Muscle of leg (tissue), 11 donors: Measurements from ENCODE around the gene POLA2. TPM values are rescaled to one million over a fixed set of nuclear protein-coding genes. Genes with fewer than 3 reads are reported as not detected.
"Not testable (repeated sequence)": the region's sequence is repeated elsewhere in the genome, so short reads cannot be mapped to it uniquely, and the experiment has no call there.

Experiments
- DNase-seq: peaks from one replicate; pipeline ENCODE4 v3.0.0; 2013
- H3K27ac ChIP-seq: one replicate; pipeline ENCODE4 v1.5.1; 2013; ENCODE audit warnings: mild to moderate bottlenecking, low read length, control low read depth
- H3K27me3 ChIP-seq: one replicate; pipeline ENCODE4 v1.6.1; 2013; ENCODE audit warnings: low read length; ENCODE audit not compliant: control insufficient read depth, insufficient read depth
- H3K36me3 ChIP-seq: one replicate; pipeline ENCODE4 v1.6.1; 2013; ENCODE audit warnings: low read length; ENCODE audit not compliant: control insufficient read depth, insufficient read depth
- H3K4me1 ChIP-seq: one replicate; pipeline ENCODE4 v1.6.1; 2013; ENCODE audit warnings: low read length; ENCODE audit not compliant: control insufficient read depth, insufficient read depth
- H3K4me3 ChIP-seq: one replicate; pipeline ENCODE4 v1.5.1; 2013; ENCODE audit warnings: low read length, control low read depth
- H3K9me3 ChIP-seq: replicated peaks from 2 replicates; pipeline ENCODE4 v1.6.1; 2013; ENCODE audit warnings: low read depth, low read length; ENCODE audit not compliant: control insufficient read depth
- WGBS: methylation state at CpG from one replicate; pipeline ENCODE4 v1.1.5; 2013; ENCODE audit warnings: missing lambda C conversion rate; ENCODE audit not compliant: insufficient coverage; 5-methylcytosine and 5-hydroxymethylcytosine counted together
- polyA plus RNA-seq, 8 donors: library from polyadenylated mRNA; unstranded; fragments of 120-200 nt; gene quantifications; one replicate each; pipeline versions ENCODE4 v1.2.1 to v1.2.3, GENCODE V29; 2013; ENCODE audit warnings: inconsistent platforms in 1 of 8, low replicate concordance in 1 of 8; ENCODE audit not compliant: insufficient read length in 8 of 8, insufficient read depth in 1 of 8
- total RNA-seq: library from RNA; stranded (reverse); fragments of 120-200 nt; gene quantifications from one replicate; pipeline ENCODE4 v1.2.4, GENCODE V29; 2013

Gene POLA2
- total and polyA plus RNA-seq, 9 donors, result 18.8 to 64.7 (median 51.0) TPM

DNA sequence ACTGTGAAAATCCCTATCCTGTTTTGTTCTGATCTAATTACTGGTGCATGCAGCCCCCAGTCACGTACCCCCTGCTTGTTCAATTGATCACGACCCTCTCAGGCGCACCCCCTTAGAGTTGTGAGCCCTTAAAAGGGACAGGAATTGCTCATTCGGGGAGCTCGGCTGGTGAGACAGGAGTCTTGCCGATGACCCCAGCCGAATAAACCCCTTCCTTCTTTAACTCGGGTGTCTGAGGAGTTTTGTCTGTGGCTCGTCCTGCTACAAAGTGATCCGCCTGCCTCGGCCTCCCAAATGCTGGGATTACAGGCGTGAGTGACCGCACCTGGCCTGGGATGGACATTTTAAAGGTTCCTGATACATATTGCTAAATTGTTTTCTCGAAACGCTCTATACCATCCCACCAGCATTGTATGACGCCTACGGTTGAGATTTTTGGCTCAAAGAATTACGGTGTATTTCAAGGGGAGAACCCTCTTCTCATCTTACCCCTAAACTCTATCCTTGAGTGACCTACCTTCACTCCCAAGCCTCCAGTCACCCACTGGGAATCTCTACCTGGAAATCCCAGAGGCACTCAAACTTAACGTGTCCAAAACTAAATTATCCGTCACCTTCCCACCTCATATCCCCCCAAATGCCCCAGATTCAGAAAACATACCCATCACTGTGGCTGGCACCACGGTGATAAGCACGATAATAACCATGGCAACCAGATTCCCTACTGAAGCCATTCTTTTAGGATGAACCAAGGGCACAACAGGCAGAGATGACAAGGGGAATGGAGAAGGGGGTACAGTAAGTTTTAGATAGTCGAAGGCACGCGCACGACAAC, 789 bp upstream of the POLA2 start:
- 63% methylated on average over 14 of the region's 26 CpGs for WGBS
- no peaks in the 10 kb centered on the region for H3K27me3 ChIP-seq
- peak overlapping the region; percentile 63 for H3K4me3 ChIP-seq
- DNase-seq, result no peak
- peak overlapping the region; percentile 77 for H3K27ac ChIP-seq
- H3K36me3 ChIP-seq, result no peaks in the 10 kb centered on the region
- peaks cover 14% of the 10 kb centered on the region for H3K4me1 ChIP-seq
- no peaks in the 10 kb centered on the region for H3K9me3 ChIP-seq

DNA sequence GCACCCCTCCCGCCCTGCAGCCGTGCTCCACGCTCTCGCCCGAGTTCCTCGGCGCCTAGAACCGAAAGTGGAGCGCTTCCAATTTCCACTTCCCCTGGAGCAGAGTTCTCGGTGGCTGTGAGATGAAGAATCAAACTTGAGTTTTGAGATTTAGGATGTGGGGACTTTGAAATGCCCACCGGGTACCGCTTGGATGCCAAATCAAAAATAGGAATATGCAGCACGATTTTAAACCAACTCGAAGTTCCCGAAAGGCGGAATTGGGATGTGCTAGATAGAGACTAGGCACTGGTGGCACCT, 569 bp downstream of the POLA2 start:
- H3K27ac ChIP-seq, result peak overlapping the region; percentile 90
- H3K36me3 ChIP-seq, result peaks cover under 1% of the 10 kb centered on the region
- H3K9me3 ChIP-seq, result no peaks in the 10 kb centered on the region
- peaks cover 14% of the 10 kb centered on the region for H3K4me1 ChIP-seq
- H3K27me3 ChIP-seq, result no peaks in the 10 kb centered on the region
- WGBS, result 2% methylated on average over 6 of the region's 16 CpGs
- peak; percentile 74 for DNase-seq
- H3K4me3 ChIP-seq, result peak overlapping the region; percentile 63

DNA sequence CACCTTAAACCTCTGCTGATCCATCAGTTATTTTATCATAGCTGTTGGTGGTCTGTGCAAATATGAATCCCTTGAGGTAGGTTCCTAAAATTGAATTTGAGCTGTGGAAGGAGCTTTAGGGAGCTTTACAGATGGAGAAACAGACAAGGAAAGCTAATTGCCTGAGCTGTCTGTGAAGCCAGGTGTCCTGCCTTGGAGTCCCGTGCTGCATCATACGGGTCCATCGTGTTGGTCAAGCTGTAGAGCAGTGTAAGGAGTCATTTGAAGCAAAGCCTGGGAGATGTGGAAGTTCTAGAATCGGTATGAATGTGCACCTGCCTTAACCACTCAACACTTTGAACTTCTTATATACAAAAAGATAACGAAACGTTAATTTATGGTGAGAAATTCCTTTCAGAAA, 1.0 kb downstream of the POLA2 start:
- Histone ChIP-seq H3K27me3 (no peaks in the 10 kb centered on the region), H3K9me3 (no peaks in the 10 kb centered on the region), H3K27ac (peak overlapping the region; percentile 90), H3K4me1 (peaks cover 14% of the 10 kb centered on the region), H3K36me3 (peaks cover 3% of the 10 kb centered on the region), H3K4me3 (peak overlapping the region; percentile 63)
- no peak for DNase-seq
- WGBS, result 50% methylated on average over 1 of the region's 6 CpGs

DNA sequence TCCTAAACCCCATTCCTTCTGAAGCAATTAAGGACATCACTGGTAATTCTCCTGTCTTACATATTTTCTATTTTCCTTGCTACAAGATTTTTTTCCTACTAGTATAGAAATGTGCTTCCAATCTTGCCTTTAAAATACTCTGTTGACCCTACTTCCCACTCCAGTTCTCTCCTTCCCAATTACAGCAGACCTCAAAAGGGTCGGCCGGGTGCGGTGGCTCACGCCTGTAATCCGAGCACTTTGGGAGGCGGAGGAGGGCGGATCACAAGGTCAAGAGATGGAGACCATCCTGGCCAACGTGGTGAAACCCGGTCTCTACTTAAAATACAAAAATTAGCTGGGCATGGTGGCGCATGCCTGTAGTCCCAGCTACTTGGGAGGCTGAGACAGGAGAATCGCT, 3.0 kb downstream of the POLA2 start:
- H3K27ac ChIP-seq, result not testable (repeated sequence)
- 92% methylated on average over 9 of the region's 11 CpGs for WGBS

DNA sequence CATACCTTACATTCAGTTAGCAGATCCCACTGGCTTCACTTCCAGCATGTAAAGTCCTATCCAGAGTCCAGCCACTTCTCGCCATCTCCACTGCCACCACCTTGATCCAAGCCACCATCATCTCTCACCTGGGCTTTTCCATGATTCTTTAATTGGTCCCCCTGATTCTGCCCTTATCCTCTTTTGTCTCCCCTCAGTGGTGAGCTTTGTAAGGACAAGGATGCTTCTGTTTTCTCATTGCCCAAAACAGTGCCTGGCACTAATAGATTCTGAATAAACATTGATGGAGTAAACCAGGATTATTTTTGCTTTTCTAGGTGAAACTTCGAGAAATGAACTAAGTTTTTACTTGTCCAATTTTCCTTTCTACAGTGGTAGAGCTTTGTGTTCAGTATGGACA, 4.4 kb downstream of the POLA2 start:
- Histone ChIP-seq H3K27me3 (no peaks in the 10 kb centered on the region), H3K4me3 (no peak overlapping the region), H3K36me3 (peaks cover 21% of the 10 kb centered on the region), H3K9me3 (no peaks in the 10 kb centered on the region), H3K27ac (no peak overlapping the region), H3K4me1 (peaks cover 12% of the 10 kb centered on the region)
- WGBS, result 100% methylated on average over 1 of the region's 2 CpGs
- no peak for DNase-seq

More for the DNA sequence above, 3.0 kb downstream of the POLA2 start:
- not testable (repeated sequence) for H3K36me3 ChIP-seq, DNase-seq, H3K27me3 ChIP-seq, H3K4me3 ChIP-seq, H3K9me3 ChIP-seq
- H3K4me1 ChIP-seq, result peaks cover 14% of the 10 kb centered on the region

DNA sequence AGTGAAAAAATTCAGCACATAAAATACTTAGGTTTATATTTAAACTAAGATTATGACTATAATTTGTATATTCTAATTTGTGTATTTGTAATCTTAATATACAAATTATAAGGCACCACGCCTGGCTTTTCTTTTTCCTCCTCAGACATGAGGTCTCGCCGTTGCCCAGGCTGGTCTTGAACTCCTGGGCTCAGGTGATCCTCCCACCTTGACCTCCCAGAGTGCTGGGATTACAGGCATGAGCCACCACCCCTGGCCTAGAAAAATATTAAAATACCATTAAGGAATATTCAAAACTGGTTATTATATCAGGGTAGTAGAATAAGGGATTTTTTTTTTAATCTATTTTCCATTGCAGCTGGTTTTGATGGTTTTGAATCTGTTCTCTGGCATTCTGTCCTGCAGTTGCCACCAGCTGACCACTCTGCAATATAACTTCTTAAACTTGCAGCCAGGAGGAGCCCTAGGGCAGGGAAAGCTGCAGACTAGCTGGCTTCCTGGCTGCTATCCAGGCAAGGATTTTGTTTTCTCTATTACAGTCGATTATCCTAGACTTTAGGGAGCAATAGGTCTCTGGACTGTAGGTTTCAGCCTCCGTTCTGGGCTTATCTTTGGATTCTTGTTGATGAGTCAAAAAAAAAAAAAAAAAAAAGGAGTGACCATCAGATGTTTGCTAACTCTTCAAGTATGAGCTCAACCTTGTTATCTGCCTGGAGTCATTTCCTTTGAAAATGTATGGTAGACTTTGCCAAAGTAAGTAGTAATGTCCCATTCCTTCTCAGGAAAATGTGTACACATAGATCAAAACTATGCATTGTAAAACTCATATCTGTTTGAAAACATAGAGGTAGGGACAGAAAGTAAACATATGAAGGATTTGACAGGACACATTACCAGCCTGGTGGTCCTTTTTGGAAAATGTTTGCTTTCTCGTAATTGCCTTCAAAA, 13.2 kb downstream of the POLA2 start:
- H3K9me3 ChIP-seq, result no peaks in the 10 kb centered on the region
- WGBS, result 83% methylated on average over 1 of the region's 6 CpGs
- peak; percentile 94 for DNase-seq

DNA sequence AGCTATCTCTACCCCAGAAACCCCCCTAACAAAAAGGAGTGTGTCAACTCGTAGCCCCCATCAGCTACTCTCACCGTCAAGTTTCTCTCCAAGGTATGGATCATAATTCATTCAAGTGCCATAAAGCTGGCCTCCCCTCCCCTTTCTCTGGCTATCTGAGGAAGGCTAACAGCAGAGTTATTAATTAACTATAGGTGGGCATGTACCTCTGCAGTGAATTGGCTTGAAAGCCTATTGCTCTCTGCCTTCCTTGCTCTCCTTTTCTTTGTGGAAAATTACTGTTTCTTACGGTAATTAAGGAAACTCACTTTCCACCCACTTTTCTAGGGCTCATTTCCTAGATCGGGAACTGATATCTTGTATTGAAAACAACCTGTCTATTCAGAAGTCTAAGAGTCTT, 14.1 kb downstream of the POLA2 start:
- Histone ChIP-seq H3K4me1 (peaks cover 23% of the 10 kb centered on the region), H3K9me3 (no peaks in the 10 kb centered on the region), H3K4me3 (no peak overlapping the region), H3K27me3 (no peaks in the 10 kb centered on the region), H3K27ac (no peak overlapping the region), H3K36me3 (peaks cover 28% of the 10 kb centered on the region)
- WGBS, result 60% methylated on average over 1 of the region's 4 CpGs
- DNase-seq, result no peak

More for the DNA sequence above, 13.2 kb downstream of the POLA2 start:
- Histone ChIP-seq H3K27ac (no peak overlapping the region), H3K4me1 (peaks cover 21% of the 10 kb centered on the region), H3K27me3 (no peaks in the 10 kb centered on the region), H3K36me3 (peaks cover 27% of the 10 kb centered on the region), H3K4me3 (no peak overlapping the region)

DNA sequence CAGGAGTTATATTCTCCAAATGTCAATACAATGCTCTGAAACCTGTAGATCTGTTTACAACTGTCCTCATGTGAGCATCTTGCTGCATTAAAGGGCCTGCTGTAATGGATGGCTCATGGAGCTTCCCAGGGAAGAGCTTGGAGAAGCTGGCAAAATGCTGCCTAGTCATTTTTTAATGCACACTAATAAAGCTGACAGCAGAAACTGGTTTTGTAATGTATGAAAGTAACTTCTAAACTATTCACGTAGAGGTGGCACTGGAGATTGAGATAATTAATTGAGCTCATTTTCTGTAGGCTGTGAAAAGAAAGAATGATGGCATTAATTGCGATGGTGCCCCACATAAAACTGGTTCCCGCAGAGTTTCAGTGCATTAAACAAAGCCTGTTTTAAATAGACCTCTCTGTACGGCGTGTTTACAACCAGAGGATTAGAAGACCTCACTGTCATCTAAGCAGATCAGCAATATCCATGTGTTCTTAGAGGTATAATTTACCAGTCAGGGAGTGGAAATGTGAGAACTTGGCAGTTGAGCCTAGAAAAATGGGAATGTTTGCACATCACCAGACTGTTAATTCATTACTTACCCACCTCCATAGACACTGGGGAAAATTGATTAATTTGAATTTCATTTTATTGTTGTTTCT, 16.0 kb downstream of the POLA2 start:
- Histone ChIP-seq H3K36me3 (peaks cover 38% of the 10 kb centered on the region), H3K27ac (no peak overlapping the region), H3K27me3 (no peaks in the 10 kb centered on the region), H3K9me3 (no peaks in the 10 kb centered on the region), H3K4me3 (no peak overlapping the region), H3K4me1 (peaks cover 25% of the 10 kb centered on the region)
- 87% methylated on average over 5 of the region's 5 CpGs for WGBS
- DNase-seq, result no peak

DNA sequence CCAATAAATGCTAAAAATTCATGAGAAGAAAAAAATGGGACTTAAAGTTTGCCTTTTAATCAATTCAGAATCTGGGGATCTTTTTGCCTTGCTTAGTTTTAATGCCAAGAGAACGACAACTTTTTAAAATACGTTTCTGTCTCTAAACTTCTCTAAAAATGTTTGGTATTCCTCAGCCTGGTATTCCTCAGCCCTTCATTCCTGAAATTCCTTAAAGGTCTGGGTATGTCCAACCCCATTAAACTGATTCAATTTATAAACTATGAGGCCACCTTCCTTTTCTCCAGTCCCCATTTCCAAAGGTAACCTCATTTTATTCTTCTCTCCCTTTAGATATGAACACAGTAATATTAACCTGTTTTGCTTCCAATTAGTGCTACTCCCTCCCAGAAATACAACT, 16.6 kb downstream of the POLA2 start:
- 61% methylated on average over 2 of the region's 2 CpGs for WGBS
- peaks cover 42% of the 10 kb centered on the region for H3K36me3 ChIP-seq
- H3K27ac ChIP-seq, result peak overlapping the region; percentile 37

DNA sequence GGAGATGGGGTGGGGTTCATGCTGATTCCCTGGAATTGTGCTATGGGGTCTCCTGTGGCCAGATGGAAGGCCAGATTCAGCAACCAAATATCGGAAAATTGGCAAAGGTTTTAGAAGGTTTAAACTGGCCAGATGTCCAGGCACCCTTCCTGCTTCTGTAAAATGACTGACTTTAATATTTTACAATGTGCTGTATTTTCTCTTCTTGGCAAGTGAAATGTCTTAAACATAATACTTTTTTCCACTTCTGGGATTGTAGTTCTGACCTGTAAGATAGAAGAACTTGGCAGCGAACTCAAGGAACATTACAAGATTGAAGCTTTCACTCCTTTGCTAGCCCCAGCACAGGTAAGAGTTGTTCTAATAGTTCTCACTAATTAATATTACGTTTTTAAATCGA, 17.5 kb downstream of the POLA2 start:
- peak; percentile 82 for DNase-seq
- Histone ChIP-seq H3K4me1 (peaks cover 25% of the 10 kb centered on the region), H3K36me3 (peaks cover 49% of the 10 kb centered on the region), H3K27me3 (no peaks in the 10 kb centered on the region), H3K9me3 (no peaks in the 10 kb centered on the region), H3K27ac (peak overlapping the region; percentile 76), H3K4me3 (no peak overlapping the region)
- no CpG with 5 or more reads among the region's 4 CpGs for WGBS

More for the DNA sequence above, 16.6 kb downstream of the POLA2 start:
- Histone ChIP-seq H3K4me1 (peaks cover 25% of the 10 kb centered on the region), H3K9me3 (no peaks in the 10 kb centered on the region), H3K27me3 (no peaks in the 10 kb centered on the region), H3K4me3 (no peak overlapping the region)
- no peak for DNase-seq
